Endothelial cell of umbilical vein (primary cell): Measurements from ENCODE around the gene COL5A1.

Experiments
- FOS ChIP-seq: IDR thresholded peaks from 2 replicates; pipeline ENCODE4 v1.6.1; 2011; ENCODE audit warnings: mild to moderate bottlenecking, low read length, moderate library complexity, borderline replicate concordance; ENCODE audit not compliant: insufficient read depth
- POLR2A ChIP-seq: IDR thresholded peaks from 2 replicates; pipeline ENCODE4 v1.6.1; 2012; ENCODE audit warnings: low read depth, mild to moderate bottlenecking, control low read depth, low read length
- TF ChIP-seq, protein P1 (sequence below), 2 donors: IDR thresholded peaks; 1 replicate in 1 of 2; 2 replicates in 1 of 2; pipeline ENCODE4 v1.5.1; 2011; ENCODE audit warnings: low read length in 2 of 2, mild to moderate bottlenecking in 2 of 2, moderate library complexity in 2 of 2, control low read depth in 1 of 2, inconsistent platforms in 1 of 2, low read depth in 1 of 2; ENCODE audit not compliant: insufficient read depth in 1 of 2; ENCODE audit errors: extremely low read depth in 1 of 2

GRCh38 chr9:134629586-134630392 is 11.8 kb upstream of the COL5A1 start:
- TF ChIP-seq, protein P1, sequence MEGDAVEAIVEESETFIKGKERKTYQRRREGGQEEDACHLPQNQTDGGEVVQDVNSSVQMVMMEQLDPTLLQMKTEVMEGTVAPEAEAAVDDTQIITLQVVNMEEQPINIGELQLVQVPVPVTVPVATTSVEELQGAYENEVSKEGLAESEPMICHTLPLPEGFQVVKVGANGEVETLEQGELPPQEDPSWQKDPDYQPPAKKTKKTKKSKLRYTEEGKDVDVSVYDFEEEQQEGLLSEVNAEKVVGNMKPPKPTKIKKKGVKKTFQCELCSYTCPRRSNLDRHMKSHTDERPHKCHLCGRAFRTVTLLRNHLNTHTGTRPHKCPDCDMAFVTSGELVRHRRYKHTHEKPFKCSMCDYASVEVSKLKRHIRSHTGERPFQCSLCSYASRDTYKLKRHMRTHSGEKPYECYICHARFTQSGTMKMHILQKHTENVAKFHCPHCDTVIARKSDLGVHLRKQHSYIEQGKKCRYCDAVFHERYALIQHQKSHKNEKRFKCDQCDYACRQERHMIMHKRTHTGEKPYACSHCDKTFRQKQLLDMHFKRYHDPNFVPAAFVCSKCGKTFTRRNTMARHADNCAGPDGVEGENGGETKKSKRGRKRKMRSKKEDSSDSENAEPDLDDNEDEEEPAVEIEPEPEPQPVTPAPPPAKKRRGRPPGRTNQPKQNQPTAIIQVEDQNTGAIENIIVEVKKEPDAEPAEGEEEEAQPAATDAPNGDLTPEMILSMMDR (IDR thresholded peaks at IDR 0.05; ENCODE audit: extremely low read depth in 1 of 2, insufficient read depth in 1 of 2, low read depth in 1 of 2, low read length in 2 of 2): no peak
- TF ChIP-seq POLR2A: no peak
- no peak for TF ChIP-seq FOS
